Fibroblast of lung (primary cell): ENCODE measurements around the gene MMS19. TPM values are rescaled to one million over a fixed set of nuclear protein-coding genes. Genes with fewer than 3 reads are reported as not detected.

Source experiments
- DNase-seq, 2 donors: peaks; one replicate each; pipeline versions ENCODE4 v3.0.0 to v3.0.0-alpha.2; 2010; ENCODE audit warnings: low read depth in 2 of 2
- H2AFZ ChIP-seq: 2 replicates; pipeline ENCODE4 v1.5.1; 2012; ENCODE audit warnings: low read length, control low read depth, inconsistent platforms
- H3K27ac ChIP-seq: 2 replicates; pipeline ENCODE4 v1.5.1; 2011; ENCODE audit warnings: low read length, control low read depth; ENCODE audit not compliant: insufficient read depth
- H3K27me3 ChIP-seq: 2 replicates; pipeline ENCODE4 v1.5.1; 2011; ENCODE audit warnings: mild to moderate bottlenecking, low read length; ENCODE audit not compliant: control insufficient read depth, insufficient read depth
- H3K36me3 ChIP-seq: 2 replicates; pipeline ENCODE4 v1.5.1; 2011; ENCODE audit warnings: low read length; ENCODE audit not compliant: control insufficient read depth, insufficient read depth
- H3K4me1 ChIP-seq: 2 replicates; pipeline ENCODE4 v1.5.1; 2011; ENCODE audit warnings: low read length; ENCODE audit not compliant: control insufficient read depth, insufficient read depth; ENCODE audit errors: extremely low read depth
- H3K4me2 ChIP-seq: 2 replicates; pipeline ENCODE4 v1.5.1; 2011; ENCODE audit warnings: low read length, control low read depth; ENCODE audit not compliant: insufficient read depth; ENCODE audit errors: extremely low read depth
- H3K4me3 ChIP-seq, 4 experiments: fragments of 200-600 bp in 1 of 4; sonication (generic) in 1 of 4; replicated peaks in 1 of 4; 2 replicates each; pipeline ENCODE4 v1.5.1; 2011 to 2016; ENCODE audit warnings: low read length in 4 of 4, low read depth in 3 of 4, mild to moderate bottlenecking in 3 of 4, control low read depth in 2 of 4, inconsistent platforms in 1 of 4, mixed read lengths in 1 of 4; ENCODE audit not compliant: insufficient read depth in 1 of 4; ENCODE audit errors: control extremely low read depth in 1 of 4
- H3K79me2 ChIP-seq: 2 replicates; pipeline ENCODE4 v1.5.1; 2012; ENCODE audit warnings: mild to moderate bottlenecking, low read length, inconsistent platforms; ENCODE audit not compliant: control insufficient read depth, insufficient read depth
- H3K9ac ChIP-seq: 2 replicates; pipeline ENCODE4 v1.5.1; 2011; ENCODE audit warnings: mild to moderate bottlenecking, low read length, control low read depth; ENCODE audit not compliant: insufficient read depth
- H3K9me3 ChIP-seq: 2 replicates; pipeline ENCODE4 v1.5.1; 2012; ENCODE audit warnings: low read depth, low read length; ENCODE audit not compliant: control insufficient read depth, insufficient read depth
- H4K20me1 ChIP-seq: 2 replicates; pipeline ENCODE4 v1.5.1; 2011; ENCODE audit warnings: low read length; ENCODE audit not compliant: control insufficient read depth, insufficient read depth; ENCODE audit errors: extremely low read depth
- CTCF ChIP-seq, 2 donors: IDR thresholded peaks in 1 of 2; conservative IDR thresholded peaks in 1 of 2; 1 replicate in 1 of 2; 2 replicates in 1 of 2; pipeline ENCODE4 v1.5.1; 2011 to 2012; ENCODE audit warnings: low read length in 2 of 2, control low read depth in 1 of 2, inconsistent platforms in 1 of 2, low read depth in 1 of 2, mild to moderate bottlenecking in 1 of 2
- EZH2 ChIP-seq: IDR thresholded peaks from 2 replicates; pipeline ENCODE4 v1.5.1; 2012; ENCODE audit warnings: low read length, control low read depth, mild to moderate bottlenecking; ENCODE audit errors: missing control alignments
- polyA plus RNA-seq, 2 donors: library from polyadenylated mRNA; depleted of rRNA in 1 of 2; stranded (reverse) in 1 of 2; unstranded in 1 of 2; fragments of >200 nt; gene quantifications; 2 replicates each; pipeline ENCODE4 v1.2.1, GENCODE V29; 2011 to 2012; ENCODE audit warnings: missing spikeins in 1 of 2
- total RNA-seq: library from RNA; depleted of rRNA; stranded (reverse); fragments of >200 nt; gene quantifications from 2 replicates; pipeline ENCODE4 v1.2.1, GENCODE V29; 2014

Gene MMS19
- total and polyA plus RNA-seq, 2 donors (not counting 1 experiment from before 2014, with no cell fraction given) = 44.7 to 64.7 TPM

- Histone ChIP-seq H3K4me3 (no peak overlapping the region), H3K4me2 (no peak overlapping the region), H3K79me2 (peaks cover 10% of the 10 kb centered on the region), H3K36me3 (no peaks in the 10 kb centered on the region), H4K20me1 (peaks cover 5% of the 10 kb centered on the region), H2AFZ (no peak overlapping the region), H3K27ac (no peak overlapping the region), H3K4me1 (peaks cover 6% of the 10 kb centered on the region), H3K27me3 (no peaks in the 10 kb centered on the region), H3K9me3 (no peaks in the 10 kb centered on the region), H3K9ac (no peak overlapping the region)
- TF ChIP-seq CTCF (conservative IDR thresholded peaks at IDR 0.05 in 1 of 2, IDR thresholded peaks at IDR 0.05 in 1 of 2; ENCODE audit: low read depth in 1 of 2, low read length in 2 of 2) (no peak), EZH2 (no peak)
- DNase-seq = no peak
Observed at GRCh38 chr10:97517096-97517750, 19.0 kb upstream of the MMS19 start.

- H3K9ac ChIP-seq = no peak overlapping the region
- no peak overlapping the region for H3K4me3 ChIP-seq
- H3K27me3 ChIP-seq = no peaks in the 10 kb centered on the region
- DNase-seq = no peak
- H3K9me3 ChIP-seq = no peaks in the 10 kb centered on the region
- H4K20me1 ChIP-seq = peaks cover 5% of the 10 kb centered on the region
- no peaks in the 10 kb centered on the region for H3K36me3 ChIP-seq
- no peak overlapping the region for H3K27ac ChIP-seq
- H2AFZ ChIP-seq = no peak overlapping the region
- TF ChIP-seq EZH2 (no peak), CTCF (conservative IDR thresholded peaks at IDR 0.05 in 1 of 2, IDR thresholded peaks at IDR 0.05 in 1 of 2; ENCODE audit: low read depth in 1 of 2, low read length in 2 of 2) (no peak)
- peaks cover 6% of the 10 kb centered on the region for H3K4me1 ChIP-seq
- no peak overlapping the region for H3K4me2 ChIP-seq
- peaks cover 8% of the 10 kb centered on the region for H3K79me2 ChIP-seq
Observed at GRCh38 chr10:97515271-97515978, 17.2 kb upstream of the MMS19 start.

GRCh38 chr10:97514344-97514743 lies 16.1 kb upstream of the MMS19 start:
- no peak for DNase-seq
- peaks cover 3% of the 10 kb centered on the region for H3K79me2 ChIP-seq
- no peaks in the 10 kb centered on the region for H3K27me3 ChIP-seq

More at GRCh38 chr10:97514344-97514743, 16.1 kb upstream of the MMS19 start:
- Histone ChIP-seq H4K20me1 (peaks cover 2% of the 10 kb centered on the region), H3K4me3 (no peak overlapping the region), H3K27ac (no peak overlapping the region), H3K9ac (no peak overlapping the region), H3K36me3 (no peaks in the 10 kb centered on the region), H3K4me1 (peaks cover 6% of the 10 kb centered on the region), H2AFZ (no peak overlapping the region), H3K4me2 (no peak overlapping the region), H3K9me3 (no peaks in the 10 kb centered on the region)
- TF ChIP-seq CTCF (conservative IDR thresholded peaks at IDR 0.05 in 1 of 2, IDR thresholded peaks at IDR 0.05 in 1 of 2; ENCODE audit: low read depth in 1 of 2, low read length in 2 of 2) = no peak
- no peak for TF ChIP-seq EZH2
